ENCODE measurements around the gene TSPAN17.

GRCh38 chr5:176606032-176606431, 41.3 kb upstream of the TSPAN17 start:
- TF ChIP-seq, protein P1, sequence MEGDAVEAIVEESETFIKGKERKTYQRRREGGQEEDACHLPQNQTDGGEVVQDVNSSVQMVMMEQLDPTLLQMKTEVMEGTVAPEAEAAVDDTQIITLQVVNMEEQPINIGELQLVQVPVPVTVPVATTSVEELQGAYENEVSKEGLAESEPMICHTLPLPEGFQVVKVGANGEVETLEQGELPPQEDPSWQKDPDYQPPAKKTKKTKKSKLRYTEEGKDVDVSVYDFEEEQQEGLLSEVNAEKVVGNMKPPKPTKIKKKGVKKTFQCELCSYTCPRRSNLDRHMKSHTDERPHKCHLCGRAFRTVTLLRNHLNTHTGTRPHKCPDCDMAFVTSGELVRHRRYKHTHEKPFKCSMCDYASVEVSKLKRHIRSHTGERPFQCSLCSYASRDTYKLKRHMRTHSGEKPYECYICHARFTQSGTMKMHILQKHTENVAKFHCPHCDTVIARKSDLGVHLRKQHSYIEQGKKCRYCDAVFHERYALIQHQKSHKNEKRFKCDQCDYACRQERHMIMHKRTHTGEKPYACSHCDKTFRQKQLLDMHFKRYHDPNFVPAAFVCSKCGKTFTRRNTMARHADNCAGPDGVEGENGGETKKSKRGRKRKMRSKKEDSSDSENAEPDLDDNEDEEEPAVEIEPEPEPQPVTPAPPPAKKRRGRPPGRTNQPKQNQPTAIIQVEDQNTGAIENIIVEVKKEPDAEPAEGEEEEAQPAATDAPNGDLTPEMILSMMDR (IDR thresholded peaks at IDR 0.05; ENCODE audit: poor library complexity) = no peak
- no peak for TF ChIP-seq EZH2phosphoT487 (IDR thresholded peaks at IDR 0.05; ENCODE audit: low read depth, severe bottlenecking, unreplicated experiment)

All from hepatocyte (in vitro differentiated cells).